HEK293T (cell line): ENCODE results near the gene CASD1.

ENCODE experiments used
- CTCF ChIA-PET: fragments of 350-600 bp; formaldehyde crosslinking; extraction: SDS; loops from one replicate; lab custom pipeline; 2021; ENCODE audit warnings: antibody characterized with exemption, inconsistent platforms; lab: Yijun Ruan, JAX
- POLR2A ChIA-PET: fragments of 350-600 bp; formaldehyde crosslinking; extraction: SDS; loops from one replicate; lab custom pipeline; 2020; ENCODE audit warnings: antibody characterized with exemption, inconsistent platforms; lab: Yijun Ruan, JAX
- DNase-seq: peaks from one replicate; pipeline ENCODE4 v3.0.0; 2012; ENCODE audit warnings: mixed read lengths; ENCODE audit errors: extremely low spot score
- ARNT ChIP-seq: fragments of 450-650 bp; IDR thresholded peaks from 2 replicates; pipeline ENCODE4 v1.6.1; 2017; ENCODE audit warnings: mild to moderate bottlenecking
- BHLHE40 ChIP-seq: fragments of 450-650 bp; IDR thresholded peaks from 2 replicates; pipeline ENCODE4 v1.6.1; 2016; ENCODE audit warnings: mild to moderate bottlenecking, moderate library complexity, borderline replicate concordance
- CTBP1 ChIP-seq: fragments of 450-650 bp; IDR thresholded peaks from 2 replicates; pipeline ENCODE4 v1.6.1; 2016; ENCODE audit warnings: borderline replicate concordance
- ELF4 ChIP-seq: fragments of 450-650 bp; IDR thresholded peaks from 2 replicates; pipeline ENCODE4 v1.6.1; 2017; ENCODE audit warnings: antibody characterized with exemption
- FOXA1 ChIP-seq: fragments of 450-650 bp; IDR thresholded peaks from 2 replicates; pipeline ENCODE4 v1.6.1; 2016; ENCODE audit warnings: mild to moderate bottlenecking
- FOXK2 ChIP-seq: fragments of 450-650 bp; IDR thresholded peaks from 2 replicates; pipeline ENCODE4 v1.6.1; 2016; ENCODE audit warnings: mild to moderate bottlenecking
- FOXM1 ChIP-seq: fragments of 450-650 bp; IDR thresholded peaks from 2 replicates; pipeline ENCODE4 v1.6.1; 2017; ENCODE audit warnings: mild to moderate bottlenecking, borderline replicate concordance
- HDGF ChIP-seq: fragments of 450-650 bp; IDR thresholded peaks from 2 replicates; pipeline ENCODE4 v1.6.1; 2017; ENCODE audit warnings: antibody characterized with exemption, borderline replicate concordance
- L3MBTL2 ChIP-seq: fragments of 450-650 bp; conservative IDR thresholded peaks from 2 replicates; pipeline ENCODE4 v1.6.1; 2016; ENCODE audit warnings: mild to moderate bottlenecking
- LEF1 ChIP-seq: fragments of 450-650 bp; IDR thresholded peaks from 2 replicates; pipeline ENCODE4 v1.6.1; 2017; ENCODE audit warnings: mild to moderate bottlenecking, borderline replicate concordance
- NFRKB ChIP-seq: fragments of 450-650 bp; IDR thresholded peaks from 2 replicates; pipeline ENCODE4 v1.6.1; 2016; ENCODE audit warnings: mild to moderate bottlenecking, moderate library complexity
- PKNOX1 ChIP-seq: fragments of 450-650 bp; IDR thresholded peaks from 2 replicates; pipeline ENCODE4 v1.6.1; 2016
- SP1 ChIP-seq: fragments of 450-650 bp; IDR thresholded peaks from 2 replicates; pipeline ENCODE4 v1.6.1; 2017
- SUZ12 ChIP-seq: fragments of 450-650 bp; IDR thresholded peaks from 2 replicates; pipeline ENCODE4 v1.6.1; 2016; ENCODE audit warnings: mild to moderate bottlenecking
- TARDBP ChIP-seq: fragments of 450-650 bp; IDR thresholded peaks from 2 replicates; pipeline ENCODE4 v1.6.1; 2016
- ZNF384 ChIP-seq: fragments of 450-650 bp; IDR thresholded peaks from 2 replicates; pipeline ENCODE4 v1.6.1; 2016

CASD1 gene

GRCh38 chr7:94602181-94602580, 92.6 kb downstream of the CASD1 start:
- no peak for DNase-seq
- TF ChIP-seq BHLHE40, result no peak
- no peak for TF ChIP-seq LEF1
- no peak for TF ChIP-seq FOXM1
- TF ChIP-seq ARNT, result no peak
- no peak for TF ChIP-seq HDGF
- TF ChIP-seq PKNOX1, result no peak
- no peak for TF ChIP-seq FOXA1
- no peak for TF ChIP-seq SUZ12
- TF ChIP-seq FOXK2, result no peak
- no peak for TF ChIP-seq CTBP1
- no peak for TF ChIP-seq ZNF384
- TF ChIP-seq SP1, result no peak
- TF ChIP-seq ELF4, result no peak
- TF ChIP-seq TARDBP, result no peak
- no peak for TF ChIP-seq L3MBTL2
- TF ChIP-seq NFRKB, result no peak
- ChIA-PET CTCF (no interaction called here), POLR2A (no interaction called here)

GRCh38 chr7:94605031-94605430, 95.4 kb downstream of the CASD1 start:
- CTCF ChIA-PET, result no interaction called here
- DNase-seq, result no peak

More at GRCh38 chr7:94605031-94605430, 95.4 kb downstream of the CASD1 start:
- POLR2A ChIA-PET, result no interaction called here
- TF ChIP-seq NFRKB (no peak), PKNOX1 (no peak), ARNT (no peak), SP1 (no peak), HDGF (no peak)
